A673 (cell line): ENCODE results near the gene SND1. TPM values are rescaled to one million over a fixed set of nuclear protein-coding genes. Genes with fewer than 3 reads are reported as not detected.

Experiments used
- BruUV-seq: library from RNA; stranded (reverse); fragments of 400-500 nt; replicated peaks from 2 replicates; lab custom pipeline; 2021; lab: Mats Ljungman, UMichigan
- CTCF ChIA-PET: fragments of 300-600 bp; sonication (Branson Sonifier 250); formaldehyde crosslinking; loops from one replicate; lab custom pipeline; 2022; ENCODE audit warnings: antibody characterized with exemption; lab: Charles Lee
- POLR2A ChIA-PET: fragments of 300-600 bp; sonication (Branson Sonifier 250); formaldehyde crosslinking; loops from one replicate; lab custom pipeline; 2022; ENCODE audit warnings: antibody characterized with exemption; ENCODE audit not compliant: low non-redundant PET; lab: Charles Lee
- DNase-seq: peaks from one replicate; pipeline ENCODE4 v3.0.0-alpha.2; 2015; ENCODE audit warnings: low spot score
- H3K27ac ChIP-seq: fragments of 200-600 bp; sonication (generic); 2 replicates; pipeline ENCODE4 v1.5.1; 2016; ENCODE audit warnings: mixed run types, low read depth, mild to moderate bottlenecking, mixed read lengths, antibody characterized with exemption, low read length; ENCODE audit not compliant: poor library complexity, severe bottlenecking
- H3K27me3 ChIP-seq: fragments of 200-600 bp; sonication (generic); replicated peaks from 2 replicates; pipeline ENCODE4 v1.6.1; 2017; ENCODE audit warnings: mixed run types, low read depth, mild to moderate bottlenecking, mixed read lengths, antibody characterized with exemption, low read length; ENCODE audit not compliant: insufficient read depth, poor library complexity
- H3K36me3 ChIP-seq: fragments of 200-600 bp; sonication (generic); 2 replicates; pipeline ENCODE4 v1.6.1; 2016; ENCODE audit warnings: mixed run types, mild to moderate bottlenecking, mixed read lengths, antibody characterized with exemption, low read length; ENCODE audit not compliant: insufficient read depth, poor library complexity, severe bottlenecking
- H3K4me1 ChIP-seq: fragments of 200-600 bp; sonication (generic); 2 replicates; pipeline ENCODE4 v1.6.1; 2017; ENCODE audit warnings: mixed run types, mild to moderate bottlenecking, mixed read lengths, antibody characterized with exemption, low read length; ENCODE audit not compliant: insufficient read depth, poor library complexity, severe bottlenecking
- H3K4me3 ChIP-seq: fragments of 200-600 bp; sonication (generic); 2 replicates; pipeline ENCODE4 v1.5.1; 2016; ENCODE audit warnings: low read depth, mixed run types, mild to moderate bottlenecking, mixed read lengths, low read length; ENCODE audit not compliant: poor library complexity, severe bottlenecking
- H3K9me3 ChIP-seq: fragments of 200-600 bp; sonication (generic); 2 replicates; pipeline ENCODE4 v1.6.1; 2016; ENCODE audit warnings: mixed run types, low read depth, mild to moderate bottlenecking, mixed read lengths, antibody characterized with exemption, low read length; ENCODE audit not compliant: poor library complexity, severe bottlenecking
- EZH2 ChIP-seq: fragments of 200-600 bp; sonication (generic); IDR thresholded peaks from 2 replicates; pipeline ENCODE4 v1.6.1; 2017; ENCODE audit warnings: borderline replicate concordance, low read depth, mild to moderate bottlenecking, mixed read lengths, antibody characterized with exemption, low read length; ENCODE audit not compliant: poor library complexity, severe bottlenecking
- intact Hi-C: fragments of 100-400 bp; cut with micrococcal nuclease; formaldehyde crosslinking; loops from one replicate; pipeline ENCODE4 v1.10.0; 2022; ENCODE audit not compliant: unreplicated experiment
- total RNA-seq: library from RNA; stranded (reverse); gene quantifications from 2 replicates; pipeline ENCODE4 v1.2.3, GENCODE V29; 2021
- TF ChIP-seq, protein P1 (sequence below): fragments of 300-800, 200-600 bp; sonication (generic); conservative IDR thresholded peaks from 2 replicates; pipeline ENCODE4 v1.5.1; 2017; ENCODE audit warnings: low read depth, mild to moderate bottlenecking, antibody characterized with exemption, low read length, moderate library complexity, mixed read lengths

The SND1 gene
- total RNA-seq, 1 experiment from 2014 or later = 177 TPM

DNA sequence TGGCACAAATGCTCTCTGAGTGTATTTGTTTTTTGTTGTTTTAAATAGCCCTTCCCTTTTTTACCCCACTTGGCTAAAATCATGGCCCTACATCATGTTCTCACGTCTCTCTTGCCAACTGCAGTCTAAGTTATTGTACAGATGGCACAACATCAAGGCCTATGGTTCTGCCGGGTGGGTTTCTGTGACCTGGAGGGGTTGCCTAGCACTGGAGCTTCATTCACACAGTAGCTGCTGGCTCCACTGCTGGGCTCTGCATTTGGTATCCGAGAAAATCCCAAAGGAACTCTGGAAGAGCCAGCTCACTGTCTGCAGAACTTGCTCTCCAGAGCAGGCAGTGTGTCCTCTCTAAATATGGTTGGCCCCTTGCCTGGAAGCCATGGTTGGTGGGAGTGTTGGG, 258.7 kb downstream of the SND1 start:
- Histone ChIP-seq H3K9me3 (no peaks in the 10 kb centered on the region), H3K4me3 (no peak overlapping the region), H3K27me3 (no peaks in the 10 kb centered on the region), H3K4me1 (no peaks in the 10 kb centered on the region), H3K27ac (no peak overlapping the region), H3K36me3 (no peaks in the 10 kb centered on the region)
- no TSS peak for BruUV-seq
- DNase-seq = no peak
- POLR2A ChIA-PET = no interaction called here
- CTCF ChIA-PET = no interaction called here
- intact Hi-C loops = no loop called here
- TF ChIP-seq EZH2 = no peak
- TF ChIP-seq, protein P1, sequence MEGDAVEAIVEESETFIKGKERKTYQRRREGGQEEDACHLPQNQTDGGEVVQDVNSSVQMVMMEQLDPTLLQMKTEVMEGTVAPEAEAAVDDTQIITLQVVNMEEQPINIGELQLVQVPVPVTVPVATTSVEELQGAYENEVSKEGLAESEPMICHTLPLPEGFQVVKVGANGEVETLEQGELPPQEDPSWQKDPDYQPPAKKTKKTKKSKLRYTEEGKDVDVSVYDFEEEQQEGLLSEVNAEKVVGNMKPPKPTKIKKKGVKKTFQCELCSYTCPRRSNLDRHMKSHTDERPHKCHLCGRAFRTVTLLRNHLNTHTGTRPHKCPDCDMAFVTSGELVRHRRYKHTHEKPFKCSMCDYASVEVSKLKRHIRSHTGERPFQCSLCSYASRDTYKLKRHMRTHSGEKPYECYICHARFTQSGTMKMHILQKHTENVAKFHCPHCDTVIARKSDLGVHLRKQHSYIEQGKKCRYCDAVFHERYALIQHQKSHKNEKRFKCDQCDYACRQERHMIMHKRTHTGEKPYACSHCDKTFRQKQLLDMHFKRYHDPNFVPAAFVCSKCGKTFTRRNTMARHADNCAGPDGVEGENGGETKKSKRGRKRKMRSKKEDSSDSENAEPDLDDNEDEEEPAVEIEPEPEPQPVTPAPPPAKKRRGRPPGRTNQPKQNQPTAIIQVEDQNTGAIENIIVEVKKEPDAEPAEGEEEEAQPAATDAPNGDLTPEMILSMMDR = no peak

DNA sequence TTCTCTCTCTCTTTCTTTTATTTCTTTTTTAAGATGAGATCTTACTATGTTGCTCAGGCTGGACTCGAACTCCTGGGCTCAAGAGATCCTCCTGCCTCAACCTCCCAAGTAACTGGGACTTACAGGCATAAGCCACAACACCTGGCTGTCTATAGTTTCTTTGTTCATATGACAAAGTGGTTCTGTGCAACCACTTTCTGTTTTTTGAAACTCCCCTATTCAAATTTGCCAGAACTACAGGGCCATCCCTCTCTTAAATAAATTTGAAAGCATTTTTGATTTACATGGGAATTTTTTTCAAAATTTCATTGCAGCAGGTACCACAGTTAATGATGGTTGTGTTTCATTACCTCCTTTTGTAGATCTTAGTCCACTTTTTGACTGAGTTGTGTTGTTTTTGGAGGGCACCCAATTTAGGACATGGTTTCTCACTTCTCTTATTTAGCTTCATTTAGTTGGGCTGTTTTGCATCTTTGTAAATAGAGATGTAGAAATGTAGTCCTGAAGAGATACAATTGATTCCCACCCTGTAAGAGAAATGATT, 260.0 kb downstream of the SND1 start:
- DNase-seq = no peak
- TF ChIP-seq EZH2 = no peak
- TF ChIP-seq, protein P1 = no peak
- Histone ChIP-seq H3K4me1 (no peaks in the 10 kb centered on the region), H3K36me3 (no peaks in the 10 kb centered on the region), H3K27me3 (no peaks in the 10 kb centered on the region), H3K9me3 (no peaks in the 10 kb centered on the region), H3K27ac (no peak overlapping the region), H3K4me3 (no peak overlapping the region)
- no TSS peak for BruUV-seq
- POLR2A ChIA-PET = no interaction called here
- intact Hi-C loops = no loop called here
- CTCF ChIA-PET = no interaction called here

GRCh38 chr7:127912901-127913300, 260.9 kb downstream of the SND1 start:
- intact Hi-C loops = no loop called here
- CTCF ChIA-PET = no interaction called here
- TF ChIP-seq, protein P1 = no peak
- TF ChIP-seq EZH2 = no peak
- Histone ChIP-seq H3K27ac (no peak overlapping the region), H3K4me1 (no peaks in the 10 kb centered on the region), H3K36me3 (no peaks in the 10 kb centered on the region), H3K9me3 (no peaks in the 10 kb centered on the region), H3K27me3 (no peaks in the 10 kb centered on the region), H3K4me3 (no peak overlapping the region)
- BruUV-seq = no TSS peak
- DNase-seq = no peak
- POLR2A ChIA-PET = no interaction called here
